Tibial nerve (tissue), 4 donors: ENCODE data around the gene BAIAP2.

ENCODE experiments used
- EP300 ChIP-seq, 2 donors: sonication (generic); formaldehyde crosslinking; IDR thresholded peaks; one replicate each; pipeline ENCODE4 v1.6.1; 2017; ENCODE audit warnings: antibody characterized with exemption in 2 of 2, mild to moderate bottlenecking in 1 of 2
- POLR2A ChIP-seq, 2 donors: fragments of 450-650 bp; IDR thresholded peaks; one replicate each; pipeline ENCODE4 v1.6.1; 2017; ENCODE audit warnings: antibody characterized with exemption in 2 of 2, mild to moderate bottlenecking in 2 of 2, moderate library complexity in 2 of 2
- TF ChIP-seq, protein P1 (sequence below), 5 experiments: fragments of 200-600 bp in 3 of 5; fragments of 450-650 bp in 2 of 5; sonication (generic) in 3 of 5; IDR thresholded peaks; one replicate each; pipeline ENCODE4 v1.5.1; 2016 to 2019; ENCODE audit warnings: antibody characterized with exemption in 5 of 5, mild to moderate bottlenecking in 3 of 5, moderate library complexity in 2 of 5

DNA sequence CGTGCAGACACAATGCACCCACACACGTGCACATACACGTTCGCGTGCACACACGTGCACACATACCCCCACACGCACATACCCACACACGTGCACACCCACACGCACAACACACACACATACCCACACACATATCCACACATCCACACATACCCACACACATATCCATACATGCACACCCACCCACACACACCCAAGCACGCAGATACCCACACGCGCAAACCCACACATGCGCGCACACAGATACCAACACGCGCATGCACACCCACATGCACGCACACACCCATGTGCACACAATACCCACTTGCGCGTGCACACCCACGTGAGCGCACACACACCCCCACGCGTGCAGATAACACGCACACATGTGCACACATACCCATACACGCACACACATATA, 103.5 kb downstream of the BAIAP2 start:
- TF ChIP-seq, protein P1, sequence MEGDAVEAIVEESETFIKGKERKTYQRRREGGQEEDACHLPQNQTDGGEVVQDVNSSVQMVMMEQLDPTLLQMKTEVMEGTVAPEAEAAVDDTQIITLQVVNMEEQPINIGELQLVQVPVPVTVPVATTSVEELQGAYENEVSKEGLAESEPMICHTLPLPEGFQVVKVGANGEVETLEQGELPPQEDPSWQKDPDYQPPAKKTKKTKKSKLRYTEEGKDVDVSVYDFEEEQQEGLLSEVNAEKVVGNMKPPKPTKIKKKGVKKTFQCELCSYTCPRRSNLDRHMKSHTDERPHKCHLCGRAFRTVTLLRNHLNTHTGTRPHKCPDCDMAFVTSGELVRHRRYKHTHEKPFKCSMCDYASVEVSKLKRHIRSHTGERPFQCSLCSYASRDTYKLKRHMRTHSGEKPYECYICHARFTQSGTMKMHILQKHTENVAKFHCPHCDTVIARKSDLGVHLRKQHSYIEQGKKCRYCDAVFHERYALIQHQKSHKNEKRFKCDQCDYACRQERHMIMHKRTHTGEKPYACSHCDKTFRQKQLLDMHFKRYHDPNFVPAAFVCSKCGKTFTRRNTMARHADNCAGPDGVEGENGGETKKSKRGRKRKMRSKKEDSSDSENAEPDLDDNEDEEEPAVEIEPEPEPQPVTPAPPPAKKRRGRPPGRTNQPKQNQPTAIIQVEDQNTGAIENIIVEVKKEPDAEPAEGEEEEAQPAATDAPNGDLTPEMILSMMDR (IDR thresholded peaks at IDR 0.05) = no peak
- TF ChIP-seq POLR2A (IDR thresholded peaks at IDR 0.05) = no peak
- TF ChIP-seq EP300 (IDR thresholded peaks at IDR 0.05) = no peak
